ENCODE results near the gene DPP4. TPM values are rescaled to one million over a fixed set of nuclear protein-coding genes. Genes with fewer than 3 reads are reported as not detected.

The DPP4 gene
- total and polyA plus RNA-seq, 2 of the 13 experiments (the other 11 are each of a cell fraction or from before 2014, with no cell fraction given) = 39.4 to 109 TPM

DNA sequence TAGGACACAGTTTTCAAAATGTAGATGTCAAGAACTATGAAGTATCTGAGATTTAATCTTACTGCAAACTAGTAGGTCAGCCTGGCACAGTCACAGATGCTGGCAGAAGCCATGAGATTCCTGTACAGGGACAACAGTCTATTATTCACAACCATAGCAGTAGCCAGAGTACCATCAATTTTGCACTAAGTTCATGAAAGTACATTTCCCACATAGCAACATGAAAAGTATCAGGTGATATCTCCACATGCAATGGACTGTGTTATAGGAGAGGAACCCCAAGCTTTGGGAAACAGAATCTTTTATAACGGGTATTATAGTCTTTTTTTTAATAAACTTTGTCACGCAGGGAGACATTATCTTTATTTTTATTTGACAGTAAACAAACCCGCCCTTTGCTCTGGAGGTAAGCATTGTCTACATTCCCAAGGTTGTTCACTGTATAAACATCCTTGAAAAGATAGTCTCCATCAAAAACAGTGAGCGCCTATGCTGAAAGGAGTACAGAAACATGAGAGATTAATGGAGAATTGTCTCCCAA lies 33.4 kb upstream of the DPP4 start (continued):
- TF ChIP-seq ZNF432 (CRISPR knock-in tag; IDR thresholded peaks at IDR 0.05; ENCODE audit: borderline replicate concordance) (no peak), KLF12 (CRISPR knock-in tag; IDR thresholded peaks at IDR 0.05; ENCODE audit: borderline replicate concordance) (no peak), ZBTB49 (CRISPR knock-in tag; IDR thresholded peaks at IDR 0.05; ENCODE audit: borderline replicate concordance) (no peak), HNF4A (CRISPR knock-in tag; IDR thresholded peaks at IDR 0.05) (peak; percentile 87), ZNF44 (CRISPR knock-in tag; IDR thresholded peaks at IDR 0.05) (no peak), POLR2A (IDR thresholded peaks at IDR 0.05; ENCODE audit: insufficient read depth in 1 of 2, low read depth in 2 of 2, low read length in 2 of 2) (no peak), GRHL1 (CRISPR knock-in tag; conservative IDR thresholded peaks at IDR 0.05) (no peak), ZNF839 (CRISPR knock-in tag; IDR thresholded peaks at IDR 0.05; ENCODE audit: borderline replicate concordance) (no peak), ZNF562 (CRISPR knock-in tag; IDR thresholded peaks at IDR 0.05; ENCODE audit: borderline replicate concordance) (no peak), ZNF720 (CRISPR knock-in tag; IDR thresholded peaks at IDR 0.05) (no peak), ZNF10 (CRISPR knock-in tag; IDR thresholded peaks at IDR 0.05; ENCODE audit: borderline replicate concordance, low read depth) (no peak), NFRKB (IDR thresholded peaks at IDR 0.05) (no peak), ZNF282 (IDR thresholded peaks at IDR 0.05; ENCODE audit: partially characterized antibody) (no peak), DNMT3B (CRISPR knock-in tag; conservative IDR thresholded peaks at IDR 0.05) (no peak), ZNF607 (CRISPR knock-in tag; IDR thresholded peaks at IDR 0.05; ENCODE audit: borderline replicate concordance) (no peak)
- TF ChIP-seq, protein P1, sequence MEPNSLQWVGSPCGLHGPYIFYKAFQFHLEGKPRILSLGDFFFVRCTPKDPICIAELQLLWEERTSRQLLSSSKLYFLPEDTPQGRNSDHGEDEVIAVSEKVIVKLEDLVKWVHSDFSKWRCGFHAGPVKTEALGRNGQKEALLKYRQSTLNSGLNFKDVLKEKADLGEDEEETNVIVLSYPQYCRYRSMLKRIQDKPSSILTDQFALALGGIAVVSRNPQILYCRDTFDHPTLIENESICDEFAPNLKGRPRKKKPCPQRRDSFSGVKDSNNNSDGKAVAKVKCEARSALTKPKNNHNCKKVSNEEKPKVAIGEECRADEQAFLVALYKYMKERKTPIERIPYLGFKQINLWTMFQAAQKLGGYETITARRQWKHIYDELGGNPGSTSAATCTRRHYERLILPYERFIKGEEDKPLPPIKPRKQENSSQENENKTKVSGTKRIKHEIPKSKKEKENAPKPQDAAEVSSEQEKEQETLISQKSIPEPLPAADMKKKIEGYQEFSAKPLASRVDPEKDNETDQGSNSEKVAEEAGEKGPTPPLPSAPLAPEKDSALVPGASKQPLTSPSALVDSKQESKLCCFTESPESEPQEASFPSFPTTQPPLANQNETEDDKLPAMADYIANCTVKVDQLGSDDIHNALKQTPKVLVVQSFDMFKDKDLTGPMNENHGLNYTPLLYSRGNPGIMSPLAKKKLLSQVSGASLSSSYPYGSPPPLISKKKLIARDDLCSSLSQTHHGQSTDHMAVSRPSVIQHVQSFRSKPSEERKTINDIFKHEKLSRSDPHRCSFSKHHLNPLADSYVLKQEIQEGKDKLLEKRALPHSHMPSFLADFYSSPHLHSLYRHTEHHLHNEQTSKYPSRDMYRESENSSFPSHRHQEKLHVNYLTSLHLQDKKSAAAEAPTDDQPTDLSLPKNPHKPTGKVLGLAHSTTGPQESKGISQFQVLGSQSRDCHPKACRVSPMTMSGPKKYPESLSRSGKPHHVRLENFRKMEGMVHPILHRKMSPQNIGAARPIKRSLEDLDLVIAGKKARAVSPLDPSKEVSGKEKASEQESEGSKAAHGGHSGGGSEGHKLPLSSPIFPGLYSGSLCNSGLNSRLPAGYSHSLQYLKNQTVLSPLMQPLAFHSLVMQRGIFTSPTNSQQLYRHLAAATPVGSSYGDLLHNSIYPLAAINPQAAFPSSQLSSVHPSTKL (CRISPR knock-in tag; IDR thresholded peaks at IDR 0.05) = peak; percentile 96
- TF ChIP-seq, protein P2, sequence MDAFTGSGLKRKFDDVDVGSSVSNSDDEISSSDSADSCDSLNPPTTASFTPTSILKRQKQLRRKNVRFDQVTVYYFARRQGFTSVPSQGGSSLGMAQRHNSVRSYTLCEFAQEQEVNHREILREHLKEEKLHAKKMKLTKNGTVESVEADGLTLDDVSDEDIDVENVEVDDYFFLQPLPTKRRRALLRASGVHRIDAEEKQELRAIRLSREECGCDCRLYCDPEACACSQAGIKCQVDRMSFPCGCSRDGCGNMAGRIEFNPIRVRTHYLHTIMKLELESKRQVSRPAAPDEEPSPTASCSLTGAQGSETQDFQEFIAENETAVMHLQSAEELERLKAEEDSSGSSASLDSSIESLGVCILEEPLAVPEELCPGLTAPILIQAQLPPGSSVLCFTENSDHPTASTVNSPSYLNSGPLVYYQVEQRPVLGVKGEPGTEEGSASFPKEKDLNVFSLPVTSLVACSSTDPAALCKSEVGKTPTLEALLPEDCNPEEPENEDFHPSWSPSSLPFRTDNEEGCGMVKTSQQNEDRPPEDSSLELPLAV (CRISPR knock-in tag; conservative IDR thresholded peaks at IDR 0.05; ENCODE audit: low read depth) = no peak
- TF ChIP-seq, protein P3, sequence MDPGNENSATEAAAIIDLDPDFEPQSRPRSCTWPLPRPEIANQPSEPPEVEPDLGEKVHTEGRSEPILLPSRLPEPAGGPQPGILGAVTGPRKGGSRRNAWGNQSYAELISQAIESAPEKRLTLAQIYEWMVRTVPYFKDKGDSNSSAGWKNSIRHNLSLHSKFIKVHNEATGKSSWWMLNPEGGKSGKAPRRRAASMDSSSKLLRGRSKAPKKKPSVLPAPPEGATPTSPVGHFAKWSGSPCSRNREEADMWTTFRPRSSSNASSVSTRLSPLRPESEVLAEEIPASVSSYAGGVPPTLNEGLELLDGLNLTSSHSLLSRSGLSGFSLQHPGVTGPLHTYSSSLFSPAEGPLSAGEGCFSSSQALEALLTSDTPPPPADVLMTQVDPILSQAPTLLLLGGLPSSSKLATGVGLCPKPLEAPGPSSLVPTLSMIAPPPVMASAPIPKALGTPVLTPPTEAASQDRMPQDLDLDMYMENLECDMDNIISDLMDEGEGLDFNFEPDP (CRISPR knock-in tag; conservative IDR thresholded peaks at IDR 0.05) = no peak
- TF ChIP-seq, protein P4, sequence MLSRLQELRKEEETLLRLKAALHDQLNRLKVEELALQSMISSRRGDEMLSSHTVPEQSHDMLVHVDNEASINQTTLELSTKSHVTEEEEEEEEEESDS (CRISPR knock-in tag; IDR thresholded peaks at IDR 0.05; ENCODE audit: borderline replicate concordance) = no peak
